CD4-positive, alpha-beta memory T cell (primary cell): Measurements from ENCODE around the gene SHC4. TPM values are rescaled to one million over a fixed set of nuclear protein-coding genes. Genes with fewer than 3 reads are reported as not detected.

Experiments
- CTCF ChIA-PET: fragments of 350-600 bp; sonication (Branson Sonifier 250); formaldehyde crosslinking; loops from one replicate; lab custom pipeline; 2021; ENCODE audit warnings: inconsistent platforms; ENCODE audit not compliant: partially characterized antibody; lab: Charles Lee
- POLR2A ChIA-PET: fragments of 350-600 bp; sonication (Branson Sonifier 250); formaldehyde crosslinking; loops from one replicate; lab custom pipeline; 2021; ENCODE audit not compliant: partially characterized antibody; lab: Charles Lee
- DNase-seq, 5 donors: peaks; one replicate each; pipeline versions ENCODE4 v3.0.0 to v3.0.0-alpha.2; 2020 to 2022; ENCODE audit warnings: mixed read lengths in 1 of 5
- H3K27ac ChIP-seq: one replicate; pipeline ENCODE4 v1.7.0; 2013; ENCODE audit warnings: low read depth, low read length
- H3K27me3 ChIP-seq: 2 replicates; pipeline ENCODE4 v1.7.0; 2013; ENCODE audit warnings: mild to moderate bottlenecking, low read length, moderate library complexity; ENCODE audit not compliant: insufficient read depth
- H3K36me3 ChIP-seq: 2 replicates; pipeline ENCODE4 v1.7.0; 2013; ENCODE audit warnings: mild to moderate bottlenecking, low read length, moderate library complexity; ENCODE audit not compliant: insufficient read depth
- H3K4me1 ChIP-seq: 2 replicates; pipeline ENCODE4 v1.7.0; 2013; ENCODE audit warnings: mild to moderate bottlenecking, low read length, moderate library complexity; ENCODE audit not compliant: insufficient read depth
- H3K4me3 ChIP-seq, 2 donors: one replicate each; pipeline ENCODE4 v1.7.0; 2013; ENCODE audit warnings: low read length in 2 of 2, mild to moderate bottlenecking in 1 of 2
- H3K9me3 ChIP-seq, 2 donors: one replicate each; pipeline ENCODE4 v1.7.0; 2013; ENCODE audit warnings: low read length in 2 of 2, control low read depth in 1 of 2; ENCODE audit not compliant: control insufficient read depth in 1 of 2
- H3K27ac Mint-ChIP-seq, 7 donors: one replicate each; pipeline ENCODE4 v1.8.0; 2020 to 2021; ENCODE audit warnings: mixed read lengths in 7 of 7, mild to moderate bottlenecking in 6 of 7, inconsistent platforms in 3 of 7, moderate library complexity in 3 of 7
- H3K27me3 Mint-ChIP-seq, 2 donors: one replicate each; pipeline ENCODE4 v1.8.0; 2020 to 2021; ENCODE audit warnings: mixed read lengths in 2 of 2
- H3K36me3 Mint-ChIP-seq, 2 donors: one replicate each; pipeline ENCODE4 v1.8.0; 2020 to 2021; ENCODE audit warnings: mixed read lengths in 2 of 2, inconsistent platforms in 1 of 2, mild to moderate bottlenecking in 1 of 2
- H3K4me1 Mint-ChIP-seq, 4 donors: one replicate each; pipeline ENCODE4 v1.8.0; 2020 to 2021; ENCODE audit warnings: mixed read lengths in 4 of 4, mild to moderate bottlenecking in 1 of 4
- H3K4me3 Mint-ChIP-seq, 8 donors: one replicate each; pipeline ENCODE4 v1.8.0; 2020 to 2021; ENCODE audit warnings: mixed read lengths in 8 of 8, mild to moderate bottlenecking in 7 of 8, moderate library complexity in 6 of 8, inconsistent platforms in 3 of 8
- H3K9me3 Mint-ChIP-seq, 8 donors: one replicate each; pipeline ENCODE4 v1.8.0; 2020 to 2021; ENCODE audit warnings: mixed read lengths in 8 of 8, mild to moderate bottlenecking in 5 of 8, inconsistent platforms in 3 of 8, moderate library complexity in 1 of 8
- intact Hi-C: fragments of 100-400 bp; cut with micrococcal nuclease; formaldehyde crosslinking; loops from one replicate; pipeline ENCODE4 v1.15.1; 2023
- polyA plus RNA-seq, 2 donors: library from polyadenylated mRNA; unstranded; fragments of 300-500 nt; fragmentation: Illumina TruSeq; gene quantifications; one replicate each; pipeline ENCODE4 v1.2.3, GENCODE V29; 2021
- total RNA-seq, 2 experiments: library from RNA; stranded (reverse); gene quantifications; one replicate each; pipeline ENCODE4 v1.2.3, GENCODE V29; 2021

Gene SHC4
- total and polyA plus RNA-seq, 4 experiments from 2014 or later, result 0.28 to 0.29 TPM; not detected in 2

GRCh38 chr15:48784756-48785155 is 179.0 kb downstream of the SHC4 start:
- H3K4me3 ChIP-seq, result no peak overlapping the region
- no peak overlapping the region for H3K27ac Mint-ChIP-seq
- no peaks in the 10 kb centered on the region for H3K27me3 Mint-ChIP-seq
- H3K4me1 ChIP-seq, result no peaks in the 10 kb centered on the region
- ChIA-PET POLR2A (no interaction called here), CTCF (interaction anchor here (0.6 kb wide), 1 partner anchor 80 kb away, joined by 3 read pairs; no protein-coding TSS in a partner anchor)
- no peaks in the 10 kb centered on the region for H3K9me3 ChIP-seq
- H3K36me3 ChIP-seq, result peaks cover 7% of the 10 kb centered on the region
- peaks cover 0 to 3% (median 0%) of the 10 kb centered on the region in 4 donors for H3K4me1 Mint-ChIP-seq
- no peak overlapping the region for H3K4me3 Mint-ChIP-seq
- no peak for DNase-seq
- H3K9me3 Mint-ChIP-seq, result no peaks in the 10 kb centered on the region
- H3K27ac ChIP-seq, result no peak overlapping the region
- intact Hi-C loops, result no loop called here
- no peaks in the 10 kb centered on the region for H3K27me3 ChIP-seq
- H3K36me3 Mint-ChIP-seq, result peaks cover 54 to 56% of the 10 kb centered on the region in 2 donors

GRCh38 chr15:48782911-48783310 is 180.8 kb downstream of the SHC4 start:
- intact Hi-C loops, result no loop called here
- Mint-ChIP-seq H3K27ac (no peak overlapping the region), H3K4me3 (no peak overlapping the region), H3K36me3 (peaks cover 45 to 50% of the 10 kb centered on the region in 2 donors), H3K27me3 (no peaks in the 10 kb centered on the region), H3K9me3 (no peaks in the 10 kb centered on the region), H3K4me1 (peaks cover 0 to 3% (median 0%) of the 10 kb centered on the region in 4 donors)
- Histone ChIP-seq H3K9me3 (no peaks in the 10 kb centered on the region), H3K27ac (no peak overlapping the region), H3K36me3 (peaks cover 7% of the 10 kb centered on the region), H3K27me3 (no peaks in the 10 kb centered on the region), H3K4me1 (no peaks in the 10 kb centered on the region), H3K4me3 (no peak overlapping the region)
- CTCF ChIA-PET, result no interaction called here
- POLR2A ChIA-PET, result no interaction called here
- no peak for DNase-seq

- no peaks in the 10 kb centered on the region for H3K27me3 Mint-ChIP-seq
- peak overlapping the region in 1 of 7 donors; percentile 59 for H3K27ac Mint-ChIP-seq
- no peaks in the 10 kb centered on the region for H3K27me3 ChIP-seq
- H3K4me3 Mint-ChIP-seq, result no peak overlapping the region
- no peaks in the 10 kb centered on the region for H3K9me3 Mint-ChIP-seq
- peaks cover 45 to 47% of the 10 kb centered on the region in 2 donors for H3K36me3 Mint-ChIP-seq
- ChIA-PET POLR2A (no interaction called here), CTCF (no interaction called here)
- H3K4me3 ChIP-seq, result no peak overlapping the region
- H3K9me3 ChIP-seq, result no peaks in the 10 kb centered on the region
- no peak overlapping the region for H3K27ac ChIP-seq
- H3K4me1 Mint-ChIP-seq, result peaks cover 0 to 3% (median 0%) of the 10 kb centered on the region in 4 donors
- DNase-seq, result no peak
- H3K4me1 ChIP-seq, result no peaks in the 10 kb centered on the region
- intact Hi-C loops, result no loop called here
- peaks cover 7% of the 10 kb centered on the region for H3K36me3 ChIP-seq
Measured at GRCh38 chr15:48781481-48782081, 182.1 kb downstream of the SHC4 start.

DNA sequence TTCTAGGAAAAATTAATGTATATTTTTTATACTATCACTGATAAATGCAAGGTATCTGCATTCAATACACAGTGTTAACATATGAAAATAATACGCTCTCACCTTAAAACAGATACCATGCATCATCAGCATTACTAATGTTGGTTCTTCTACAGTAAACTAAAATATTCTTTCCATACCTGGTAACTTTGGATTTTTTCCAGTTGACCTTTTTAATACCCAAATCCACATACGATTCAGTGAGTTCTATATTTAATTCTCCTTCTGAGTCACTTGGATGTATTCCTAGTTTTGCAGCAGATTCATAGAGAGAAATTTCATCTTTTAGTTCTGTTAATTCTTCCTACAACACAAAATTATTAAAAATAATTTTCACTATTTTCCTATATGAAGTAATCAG is 182.7 kb downstream of the SHC4 start:
- no peaks in the 10 kb centered on the region for H3K9me3 ChIP-seq
- peaks cover 43 to 46% of the 10 kb centered on the region in 2 donors for H3K36me3 Mint-ChIP-seq
- intact Hi-C loops, result no loop called here
- no peaks in the 10 kb centered on the region for H3K27me3 Mint-ChIP-seq
- ChIA-PET CTCF (no interaction called here), POLR2A (no interaction called here)
- DNase-seq, result no peak
- no peak overlapping the region for H3K4me3 ChIP-seq
- no peaks in the 10 kb centered on the region for H3K27me3 ChIP-seq
- no peak overlapping the region for H3K4me3 Mint-ChIP-seq
- H3K27ac Mint-ChIP-seq, result no peak overlapping the region
- H3K9me3 Mint-ChIP-seq, result no peaks in the 10 kb centered on the region
- H3K4me1 ChIP-seq, result no peaks in the 10 kb centered on the region
- peaks cover 0 to 2% (median 0%) of the 10 kb centered on the region in 4 donors for H3K4me1 Mint-ChIP-seq
- H3K27ac ChIP-seq, result no peak overlapping the region
- H3K36me3 ChIP-seq, result peaks cover 7% of the 10 kb centered on the region

- Histone ChIP-seq H3K36me3 (peaks cover 7% of the 10 kb centered on the region), H3K27ac (no peak overlapping the region), H3K4me1 (no peaks in the 10 kb centered on the region), H3K27me3 (no peaks in the 10 kb centered on the region), H3K9me3 (no peaks in the 10 kb centered on the region), H3K4me3 (no peak overlapping the region)
- no peak overlapping the region for H3K27ac Mint-ChIP-seq
- CTCF ChIA-PET, result interaction anchor here (1.5 kb wide), 1 partner anchor 23 kb away, joined by 3 read pairs; no protein-coding TSS in a partner anchor
- no peak overlapping the region for H3K4me3 Mint-ChIP-seq
- H3K36me3 Mint-ChIP-seq, result peaks cover 54 to 55% of the 10 kb centered on the region in 2 donors
- peaks cover 0 to 1% (median under 1%) of the 10 kb centered on the region in 4 donors for H3K4me1 Mint-ChIP-seq
- intact Hi-C loops, result no loop called here
- no peak for DNase-seq
- H3K27me3 Mint-ChIP-seq, result no peaks in the 10 kb centered on the region
- POLR2A ChIA-PET, result no interaction called here
- peaks cover 0 to 13% (median 7%) of the 10 kb centered on the region in 8 donors for H3K9me3 Mint-ChIP-seq
Measured at GRCh38 chr15:48778331-48778730, 185.4 kb downstream of the SHC4 start.

GRCh38 chr15:48777645-48778330 is 185.9 kb downstream of the SHC4 start:
- Histone ChIP-seq H3K4me1 (no peaks in the 10 kb centered on the region), H3K27ac (no peak overlapping the region), H3K36me3 (peaks cover 2% of the 10 kb centered on the region), H3K4me3 (no peak overlapping the region), H3K9me3 (no peaks in the 10 kb centered on the region), H3K27me3 (no peaks in the 10 kb centered on the region)
- intact Hi-C loops, result no loop called here
- POLR2A ChIA-PET, result no interaction called here
- CTCF ChIA-PET, result interaction anchor here (1.5 kb wide), 1 partner anchor 24 kb away, joined by 3 read pairs; no protein-coding TSS in a partner anchor
- Mint-ChIP-seq H3K4me1 (peaks cover 0 to 1% (median under 1%) of the 10 kb centered on the region in 4 donors), H3K27ac (no peak overlapping the region), H3K27me3 (no peaks in the 10 kb centered on the region), H3K9me3 (peaks cover 0 to 13% (median 7%) of the 10 kb centered on the region in 8 donors), H3K36me3 (peaks cover 55 to 57% of the 10 kb centered on the region in 2 donors), H3K4me3 (no peak overlapping the region)
- no peak for DNase-seq

GRCh38 chr15:48775546-48775945 is 188.2 kb downstream of the SHC4 start:
- H3K27ac ChIP-seq, result no peak overlapping the region
- ChIA-PET POLR2A (no interaction called here), CTCF (interaction anchor here (1.3 to 1.7 kb wide), 3 partner anchors 15 to 200 kb away, joined by 3 to 4 read pairs (median 4); no protein-coding TSS in a partner anchor)
- H3K4me1 ChIP-seq, result no peaks in the 10 kb centered on the region
- DNase-seq, result no peak
- no peaks in the 10 kb centered on the region for H3K9me3 ChIP-seq
- Mint-ChIP-seq H3K27ac (no peak overlapping the region), H3K9me3 (peaks cover 0 to 13% (median 7%) of the 10 kb centered on the region in 8 donors), H3K4me1 (peaks cover 0 to 3% (median under 1%) of the 10 kb centered on the region in 4 donors), H3K4me3 (peak overlapping the region in 1 of 8 donors; percentile 54), H3K36me3 (peaks cover 45 to 56% of the 10 kb centered on the region in 2 donors), H3K27me3 (no peaks in the 10 kb centered on the region)
- H3K27me3 ChIP-seq, result no peaks in the 10 kb centered on the region
- intact Hi-C loops, result no loop called here
- no peak overlapping the region for H3K4me3 ChIP-seq
- peaks cover 6% of the 10 kb centered on the region for H3K36me3 ChIP-seq
